Breast epithelium (tissue), 3 donors: ENCODE measurements around the gene HIGD1B.

Experiments used
- CTCF ChIP-seq, 3 donors: fragments of 450-650 bp; IDR thresholded peaks; one replicate each; pipeline ENCODE4 v1.5.1; 2016 to 2017; ENCODE audit warnings: antibody characterized with exemption in 3 of 3, mild to moderate bottlenecking in 3 of 3, moderate library complexity in 3 of 3
- POLR2A ChIP-seq: fragments of 450-650 bp; IDR thresholded peaks from one replicate; pipeline ENCODE4 v1.6.1; 2016; ENCODE audit warnings: antibody characterized with exemption, mild to moderate bottlenecking, moderate library complexity

- TF ChIP-seq POLR2A, result no peak
- TF ChIP-seq CTCF (IDR thresholded peaks at IDR 0.05), result no peak
These were observed 4.9 kb upstream of the HIGD1B start for GRCh38 chr17:44842748-44843147.
